Neural crest cell (in vitro differentiated cells): ENCODE data around the gene ZGPAT. TPM values are rescaled to one million over a fixed set of nuclear protein-coding genes. Genes with fewer than 3 reads are reported as not detected.

Source experiments
- DNase-seq: peaks from one replicate; pipeline ENCODE4 v3.0.0; 2021; ENCODE audit warnings: low read depth, mixed read lengths, low spot score
- H3K27ac Mint-ChIP-seq: one replicate; pipeline ENCODE4 v1.8.0; 2021; ENCODE audit warnings: mild to moderate bottlenecking, mixed read lengths; ENCODE audit not compliant: unreplicated experiment
- H3K27me3 Mint-ChIP-seq: 2 replicates; pipeline ENCODE4 v1.8.0; 2021; ENCODE audit warnings: low read depth, mild to moderate bottlenecking, mixed read lengths
- H3K36me3 Mint-ChIP-seq: 2 replicates; pipeline ENCODE4 v1.8.0; 2021; ENCODE audit warnings: low read depth, mild to moderate bottlenecking, mixed read lengths
- H3K4me1 Mint-ChIP-seq: 2 replicates; pipeline ENCODE4 v1.8.0; 2021; ENCODE audit warnings: mixed read lengths
- H3K4me3 Mint-ChIP-seq: one replicate; pipeline ENCODE4 v1.8.0; 2021; ENCODE audit warnings: mild to moderate bottlenecking, mixed read lengths
- H3K9me3 Mint-ChIP-seq: 2 replicates; pipeline ENCODE4 v1.8.0; 2021; ENCODE audit warnings: mixed read lengths
- CTCF ChIP-seq: fragments of 200-600 bp; sonication (generic); conservative IDR thresholded peaks from 2 replicates; pipeline ENCODE4 v1.5.0; 2021; ENCODE audit warnings: antibody characterized with exemption, mild to moderate bottlenecking
- total RNA-seq: library from RNA; stranded (reverse); gene quantifications from 2 replicates; pipeline ENCODE4 v1.2.1, GENCODE V29; 2021

ZGPAT gene
- total RNA-seq, 1 donor from 2014 or later, result 31.3 TPM

- Mint-ChIP-seq H3K27ac (no peak overlapping the region), H3K9me3 (no peaks in the 10 kb centered on the region), H3K27me3 (peaks cover 9% of the 10 kb centered on the region), H3K4me1 (no peaks in the 10 kb centered on the region), H3K4me3 (peak overlapping the region; percentile 69), H3K36me3 (peaks cover 8% of the 10 kb centered on the region)
- no peak for DNase-seq
- no peak for TF ChIP-seq CTCF
Measured at GRCh38 chr20:63734946-63735858, 27.4 kb downstream of the ZGPAT start.

GRCh38 chr20:63735859-63736718, 28.2 kb downstream of the ZGPAT start, which contains the start of gene LIME1:
LIME1 (plus strand) TSS chr20:63736664; CDS start chr20:63737550, 886 bp downstream.
- no peak for DNase-seq
- H3K4me3 Mint-ChIP-seq, result peak within 1 kb of the TSS; percentile 69

GRCh38 chr20:63736893-63737694, 29.3 kb downstream of the ZGPAT start:
- peaks cover 8% of the 10 kb centered on the region for H3K36me3 Mint-ChIP-seq
- H3K9me3 Mint-ChIP-seq, result no peaks in the 10 kb centered on the region
- DNase-seq, result no peak
- no peaks in the 10 kb centered on the region for H3K4me1 Mint-ChIP-seq
- TF ChIP-seq CTCF, result no peak
- peak overlapping the region; percentile 62 for H3K4me3 Mint-ChIP-seq
- no peak overlapping the region for H3K27ac Mint-ChIP-seq
- peaks cover 9% of the 10 kb centered on the region for H3K27me3 Mint-ChIP-seq

More at GRCh38 chr20:63735859-63736718, 28.2 kb downstream of the ZGPAT start, which contains the start of gene LIME1:
- Mint-ChIP-seq H3K4me1 (no peaks in the 10 kb centered on the region), H3K36me3 (peaks cover 8% of the 10 kb centered on the region), H3K27me3 (peaks cover 9% of the 10 kb centered on the region), H3K9me3 (no peaks in the 10 kb centered on the region), H3K27ac (no peak within 1 kb of the TSS)
- TF ChIP-seq CTCF, result no peak

GRCh38 chr20:63737695-63737944, 29.8 kb downstream of the ZGPAT start:
- H3K27ac Mint-ChIP-seq, result no peak overlapping the region
- no peak overlapping the region for H3K4me3 Mint-ChIP-seq
- no peaks in the 10 kb centered on the region for H3K4me1 Mint-ChIP-seq
- peaks cover 8% of the 10 kb centered on the region for H3K36me3 Mint-ChIP-seq
- H3K27me3 Mint-ChIP-seq, result peaks cover 9% of the 10 kb centered on the region
- TF ChIP-seq CTCF, result no peak
- DNase-seq, result no peak
- H3K9me3 Mint-ChIP-seq, result no peaks in the 10 kb centered on the region
